Subcutaneous abdominal adipose tissue (tissue), 5 donors: ENCODE data around the gene LRRC8B.

Experiments
- H3K27ac ChIP-seq: one replicate; pipeline ENCODE4 v1.7.0; 2013; ENCODE audit warnings: low read depth, mild to moderate bottlenecking, inconsistent platforms, low read length, moderate library complexity
- H3K27me3 ChIP-seq, 5 donors: one replicate each; pipeline ENCODE4 v1.7.0; 2013; ENCODE audit warnings: low read length in 5 of 5, inconsistent platforms in 1 of 5; ENCODE audit not compliant: control insufficient read depth in 5 of 5, insufficient read depth in 4 of 5
- H3K36me3 ChIP-seq, 5 donors: one replicate each; pipeline ENCODE4 v1.7.0; 2013; ENCODE audit warnings: low read length in 5 of 5; ENCODE audit not compliant: control insufficient read depth in 5 of 5, insufficient read depth in 5 of 5
- H3K4me1 ChIP-seq, 5 donors: one replicate each; pipeline ENCODE4 v1.7.0; 2013; ENCODE audit warnings: low read length in 5 of 5, mild to moderate bottlenecking in 3 of 5, moderate library complexity in 1 of 5; ENCODE audit not compliant: control insufficient read depth in 5 of 5, insufficient read depth in 5 of 5
- H3K4me3 ChIP-seq, 5 donors: one replicate each; pipeline ENCODE4 v1.7.0; 2013; ENCODE audit warnings: low read length in 5 of 5, low read depth in 1 of 5
- H3K9ac ChIP-seq, 5 donors: one replicate each; pipeline ENCODE4 v1.7.0; 2013; ENCODE audit warnings: low read length in 5 of 5, mild to moderate bottlenecking in 4 of 5, moderate library complexity in 3 of 5
- H3K9me3 ChIP-seq, 5 donors: one replicate each; pipeline ENCODE4 v1.7.0; 2013; ENCODE audit warnings: low read length in 5 of 5; ENCODE audit not compliant: control insufficient read depth in 5 of 5
- donor health status: healthy.
- donor health status: healthy.
- donor health status: healthy.
- donor health status: healthy.
- donor health status: healthy.

The LRRC8B gene

DNA sequence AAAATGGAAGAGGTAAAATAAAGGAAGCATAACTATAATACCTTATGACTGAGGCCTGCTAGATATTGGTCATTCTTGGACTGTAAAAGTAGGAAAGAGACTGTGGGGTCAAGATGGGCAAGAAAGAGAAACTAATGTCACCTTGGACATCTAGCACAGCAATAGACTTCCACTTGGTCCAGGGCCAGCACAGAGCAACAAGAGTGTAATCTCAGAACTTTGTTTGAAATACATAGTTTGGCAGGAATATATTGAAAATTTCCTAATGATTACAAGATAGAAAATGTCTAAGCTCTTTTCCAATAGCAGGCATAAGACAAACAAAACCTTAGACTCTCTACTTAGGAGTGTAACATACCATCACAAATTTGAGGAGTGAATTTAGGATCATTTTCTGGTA, 112.9 kb downstream of the LRRC8B start:
- H3K4me1 ChIP-seq: peaks cover 5 to 41% (median 30%) of the 10 kb centered on the region in 5 donors
- H3K27me3 ChIP-seq: no peaks in the 10 kb centered on the region
- no peaks in the 10 kb centered on the region for H3K9me3 ChIP-seq
- H3K9ac ChIP-seq: no peak overlapping the region
- H3K4me3 ChIP-seq: no peak overlapping the region
- H3K36me3 ChIP-seq: no peaks in the 10 kb centered on the region
- peak overlapping the region; percentile 63 for H3K27ac ChIP-seq

DNA sequence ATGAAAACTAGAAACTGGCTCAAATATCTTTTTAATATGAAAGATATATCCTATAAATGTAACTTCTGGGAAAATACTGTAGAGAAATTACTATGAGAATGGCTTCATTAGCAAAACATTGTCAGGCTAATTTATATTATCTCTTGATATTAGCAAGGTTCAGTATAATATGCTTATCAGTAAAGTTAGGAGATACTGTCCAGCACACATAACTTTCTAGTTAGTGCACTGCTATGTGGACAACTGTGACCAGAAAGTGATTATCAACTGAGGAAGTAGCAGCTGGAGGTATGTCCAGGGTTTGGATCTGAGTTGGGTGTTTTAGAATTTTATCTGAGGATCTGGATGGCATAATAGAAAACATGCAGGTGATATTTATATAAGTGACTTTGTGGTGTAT, 115.8 kb downstream of the LRRC8B start:
- Histone ChIP-seq H3K27me3 (no peaks in the 10 kb centered on the region), H3K9ac (no peak overlapping the region), H3K27ac (no peak overlapping the region), H3K4me3 (no peak overlapping the region), H3K9me3 (no peaks in the 10 kb centered on the region), H3K4me1 (peaks cover 5 to 34% (median 20%) of the 10 kb centered on the region in 5 donors), H3K36me3 (no peaks in the 10 kb centered on the region)

DNA sequence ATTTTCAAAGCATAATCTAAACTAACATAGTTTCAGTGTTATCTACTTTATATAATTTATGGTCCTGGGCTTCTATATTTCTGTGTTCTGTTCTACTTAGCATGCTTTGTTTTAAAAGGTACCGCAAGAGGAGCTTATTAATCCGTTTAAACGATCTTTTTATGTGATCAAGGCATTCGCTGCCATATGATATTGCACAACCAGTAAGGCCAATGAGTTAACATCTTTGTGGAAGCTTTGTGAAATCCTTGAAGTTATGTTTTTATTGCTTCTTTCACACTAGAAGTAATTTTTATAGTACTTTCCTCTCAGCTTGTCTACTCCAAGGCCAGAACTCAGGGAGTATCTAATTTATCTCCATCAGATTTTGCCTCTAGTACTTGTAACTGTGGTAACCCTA, 117.2 kb downstream of the LRRC8B start:
- H3K9ac ChIP-seq: no peak overlapping the region
- H3K4me1 ChIP-seq: peaks cover 0 to 23% (median 14%) of the 10 kb centered on the region in 5 donors
- no peak overlapping the region for H3K27ac ChIP-seq
- no peaks in the 10 kb centered on the region for H3K36me3 ChIP-seq
- peaks cover 0 to 6% (median 2%) of the 10 kb centered on the region in 5 donors for H3K9me3 ChIP-seq
- no peaks in the 10 kb centered on the region for H3K27me3 ChIP-seq
- no peak overlapping the region for H3K4me3 ChIP-seq

DNA sequence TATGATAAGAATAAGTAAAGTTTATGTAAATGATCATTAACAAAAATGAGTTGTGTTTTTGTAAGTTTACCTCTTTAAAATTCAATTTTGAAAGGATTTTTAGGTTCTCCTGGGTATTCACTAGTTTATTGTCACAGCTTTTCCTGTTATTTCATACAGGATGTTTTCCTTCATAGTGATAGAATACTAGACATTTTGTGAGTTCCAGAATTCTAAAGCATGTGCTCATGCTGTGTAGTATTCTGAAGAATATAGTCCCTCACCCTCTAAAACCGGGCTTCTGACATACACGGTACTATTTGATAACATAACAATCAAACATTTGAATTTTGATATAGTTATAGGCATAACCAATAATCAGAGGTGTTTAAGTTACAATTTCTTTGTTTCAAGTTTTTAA, 118.9 kb downstream of the LRRC8B start:
- H3K9ac ChIP-seq: no peak overlapping the region
- no peak overlapping the region for H3K4me3 ChIP-seq
- no peaks in the 10 kb centered on the region for H3K36me3 ChIP-seq
- peaks cover 0 to 6% (median 2%) of the 10 kb centered on the region in 5 donors for H3K9me3 ChIP-seq
- no peaks in the 10 kb centered on the region for H3K27me3 ChIP-seq
- peaks cover 0 to 18% (median 7%) of the 10 kb centered on the region in 5 donors for H3K4me1 ChIP-seq
- peak overlapping the region; percentile 50 for H3K27ac ChIP-seq

DNA sequence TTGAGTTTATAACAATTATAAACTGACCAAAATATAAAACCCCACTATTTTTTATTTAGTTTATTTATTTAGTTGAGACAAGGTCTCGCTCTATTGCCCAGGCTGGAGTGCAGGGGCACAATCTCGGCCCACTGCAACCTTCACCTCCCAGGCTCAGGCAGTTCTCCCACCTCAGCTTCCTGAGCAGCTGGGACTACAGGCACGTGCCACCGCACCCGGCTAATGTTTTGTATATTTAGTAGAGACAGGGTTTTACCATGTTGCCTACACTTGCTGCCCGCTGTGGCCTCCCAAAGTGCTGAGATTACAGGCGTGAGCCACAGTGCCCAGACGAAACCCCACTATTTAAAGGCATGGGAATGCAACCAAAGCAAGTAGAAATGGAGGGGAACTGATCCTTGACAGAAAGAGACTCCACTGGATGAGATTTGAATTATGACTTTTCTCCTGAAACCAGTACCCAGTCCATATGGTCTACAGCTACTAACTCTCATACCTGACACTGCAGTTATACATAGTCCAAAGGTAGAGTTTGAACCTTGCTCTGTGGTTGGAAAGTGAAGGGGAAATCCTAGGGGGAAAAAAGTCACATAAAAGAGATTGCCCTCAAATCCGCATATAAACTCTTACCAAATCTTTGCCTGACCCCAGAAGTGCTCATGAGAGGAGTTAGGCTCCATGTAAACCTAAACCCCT, 119.6 kb downstream of the LRRC8B start:
- Histone ChIP-seq H3K9ac (no peak overlapping the region), H3K27ac (peak overlapping the region; percentile 50), H3K4me1 (peaks cover 0 to 23% (median 10%) of the 10 kb centered on the region in 5 donors)

DNA sequence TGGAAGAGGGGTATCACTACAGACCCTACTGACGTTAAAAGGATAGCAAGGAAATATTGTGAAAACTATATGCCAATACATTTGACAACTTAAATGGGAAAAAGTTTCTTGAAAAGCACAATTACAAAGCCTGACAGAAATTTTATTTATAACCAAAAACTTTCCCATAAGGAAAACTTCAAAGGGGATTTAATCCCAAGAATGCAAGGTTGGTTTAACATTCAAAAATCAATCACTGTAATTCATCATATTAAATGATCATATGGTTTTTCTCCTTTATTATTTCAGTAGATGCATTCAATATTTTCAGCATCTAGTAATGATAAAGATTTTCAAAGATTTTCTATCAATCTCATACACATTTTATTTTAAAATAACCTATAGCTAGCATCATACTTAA, 121.6 kb downstream of the LRRC8B start:
- Histone ChIP-seq H3K9ac (no peak overlapping the region), H3K36me3 (no peaks in the 10 kb centered on the region), H3K4me1 (peaks cover 0 to 27% (median 10%) of the 10 kb centered on the region in 5 donors), H3K4me3 (no peak overlapping the region), H3K27me3 (no peaks in the 10 kb centered on the region), H3K27ac (no peak overlapping the region), H3K9me3 (peaks cover 0 to 6% (median 2%) of the 10 kb centered on the region in 5 donors)

More for the DNA sequence above, 119.6 kb downstream of the LRRC8B start:
- Histone ChIP-seq H3K27me3 (no peaks in the 10 kb centered on the region), H3K36me3 (no peaks in the 10 kb centered on the region), H3K9me3 (peaks cover 0 to 6% (median 2%) of the 10 kb centered on the region in 5 donors), H3K4me3 (no peak overlapping the region)
